Midbrain (tissue), 1 donor: ENCODE measurements around the gene FHAD1.

Experiments
- DNase-seq: peaks from one replicate; lab custom pipeline; 2025; lab: John Stamatoyannopoulos, UW

Gene FHAD1

DNA sequence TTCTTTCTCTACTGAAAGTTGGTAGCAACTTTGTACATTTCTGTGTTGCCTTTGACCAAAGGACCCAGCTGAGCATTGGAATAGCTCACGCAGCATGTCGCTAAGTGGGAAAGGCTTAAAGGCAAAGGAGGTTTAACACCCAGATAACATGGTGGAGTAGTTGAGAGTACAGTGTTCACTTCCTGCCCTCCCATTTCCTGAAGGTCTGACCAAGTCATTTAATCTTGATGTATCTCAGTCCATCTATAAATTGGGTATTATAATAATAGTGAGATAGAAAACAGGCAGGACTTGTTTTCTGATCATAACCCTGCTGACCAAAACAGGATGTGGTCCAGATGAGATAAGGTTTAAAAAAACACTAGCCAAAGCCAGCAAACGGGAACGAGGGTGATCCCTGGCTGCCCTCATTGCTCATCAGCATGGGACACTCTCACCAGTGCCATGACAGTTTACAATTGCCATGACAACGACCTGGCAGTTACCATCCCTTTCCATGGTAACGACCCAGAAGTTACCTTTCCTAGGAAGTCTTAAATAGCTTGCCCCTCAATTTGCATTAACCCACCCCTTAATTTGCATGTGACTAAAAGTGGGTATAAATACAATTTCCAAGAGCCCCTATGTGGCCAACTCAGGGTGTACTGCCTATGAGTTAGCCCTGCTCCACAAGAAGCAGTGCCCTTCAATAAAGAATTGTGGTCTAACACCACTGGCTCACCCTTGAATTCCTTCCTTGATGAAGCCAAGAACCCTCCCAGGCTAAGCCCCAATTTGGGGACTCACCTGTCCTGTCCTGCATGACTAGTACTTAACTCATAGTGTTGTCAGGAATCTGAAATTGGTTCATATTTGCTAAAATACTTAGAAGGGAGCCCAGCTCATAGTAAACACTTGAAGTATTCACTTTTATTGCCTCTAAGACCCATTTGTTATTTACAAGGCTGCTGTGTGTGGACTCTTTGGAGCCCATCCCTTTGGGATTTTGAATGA lies 28.4 kb upstream of the FHAD1 start:
- no peak for DNase-seq

DNA sequence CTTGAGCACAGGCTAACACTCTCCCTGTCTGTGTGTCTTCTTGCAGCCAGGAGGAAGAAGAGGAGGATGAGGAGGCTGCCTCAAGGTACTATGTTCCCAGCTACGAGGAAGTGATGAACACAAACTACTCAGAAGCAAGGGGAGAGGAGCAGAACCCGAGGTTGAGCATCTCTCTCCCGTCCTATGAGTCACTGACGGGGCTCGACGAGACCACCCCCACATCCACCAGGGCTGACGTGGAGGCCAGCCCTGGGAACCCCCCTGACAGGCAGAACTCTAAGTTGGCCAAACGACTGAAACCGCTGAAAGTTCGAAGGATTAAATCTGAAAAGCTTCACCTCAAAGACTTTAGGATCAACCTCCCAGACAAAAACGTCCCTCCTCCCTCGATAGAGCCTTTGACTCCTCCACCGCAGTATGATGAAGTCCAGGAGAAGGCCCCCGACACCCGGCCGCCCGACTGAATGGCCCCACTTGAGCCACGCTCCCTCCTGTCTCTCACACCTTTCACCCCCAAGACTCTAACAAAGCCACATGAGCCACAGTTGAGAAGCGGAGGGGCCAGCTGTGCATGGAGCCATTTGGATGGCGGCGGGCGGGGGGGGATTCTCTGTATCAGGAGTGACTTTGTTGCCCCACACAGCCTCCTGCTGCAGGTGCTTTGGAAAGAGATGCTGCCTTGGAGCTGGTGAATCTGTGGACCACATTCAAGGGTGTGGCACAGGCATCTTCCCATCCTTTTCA lies 27.6 kb upstream of the FHAD1 start:
- no peak for DNase-seq

DNA sequence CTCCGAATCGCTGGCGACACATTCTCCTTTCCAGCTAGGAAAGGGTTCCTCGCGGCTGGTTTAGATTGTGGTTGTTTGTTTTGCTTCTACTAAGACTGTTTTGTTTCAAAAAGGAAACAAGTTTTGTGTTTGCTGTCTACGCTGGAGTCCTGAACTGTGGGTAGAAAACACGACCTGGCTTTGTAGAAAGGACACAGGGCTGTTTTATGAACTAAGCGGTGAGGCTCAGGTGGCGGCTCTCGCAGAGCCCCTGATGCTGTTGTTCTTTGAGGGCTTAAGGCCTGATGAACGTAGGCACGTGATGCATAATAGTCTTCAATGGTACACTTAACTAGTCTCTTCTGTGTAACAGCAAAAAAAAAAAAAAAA lies 27.0 kb upstream of the FHAD1 start:
- no peak for DNase-seq

DNA sequence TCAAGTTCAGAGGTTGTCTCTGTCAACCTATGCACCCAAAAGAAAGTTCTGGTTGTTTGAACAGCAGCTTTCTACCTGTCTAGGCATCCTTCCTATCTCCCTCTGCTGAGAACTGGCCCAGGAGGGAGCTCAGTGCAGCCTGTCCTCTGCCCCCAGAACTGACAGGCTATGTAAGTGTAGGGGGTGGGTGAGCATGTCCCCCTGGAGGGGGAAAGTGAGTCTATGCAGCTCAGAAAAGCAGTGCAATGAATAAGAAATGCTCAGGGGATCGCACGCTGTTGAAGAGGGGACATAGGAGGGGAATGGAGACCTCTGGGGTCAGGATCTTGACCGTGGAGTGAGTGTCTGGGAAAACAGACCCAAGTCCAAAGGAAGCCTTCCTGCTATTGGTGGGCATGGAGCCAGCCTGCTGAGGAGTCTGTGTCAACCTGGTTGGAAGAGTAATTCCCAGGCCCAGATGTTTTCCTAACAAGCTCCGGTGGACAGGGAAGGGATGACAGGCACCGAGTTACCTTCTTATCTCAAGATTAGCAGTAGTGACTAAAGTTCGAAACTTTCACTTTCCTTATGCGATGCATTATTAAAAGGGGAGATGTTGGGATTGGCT lies 26.1 kb upstream of the FHAD1 start:
- no peak for DNase-seq

DNA sequence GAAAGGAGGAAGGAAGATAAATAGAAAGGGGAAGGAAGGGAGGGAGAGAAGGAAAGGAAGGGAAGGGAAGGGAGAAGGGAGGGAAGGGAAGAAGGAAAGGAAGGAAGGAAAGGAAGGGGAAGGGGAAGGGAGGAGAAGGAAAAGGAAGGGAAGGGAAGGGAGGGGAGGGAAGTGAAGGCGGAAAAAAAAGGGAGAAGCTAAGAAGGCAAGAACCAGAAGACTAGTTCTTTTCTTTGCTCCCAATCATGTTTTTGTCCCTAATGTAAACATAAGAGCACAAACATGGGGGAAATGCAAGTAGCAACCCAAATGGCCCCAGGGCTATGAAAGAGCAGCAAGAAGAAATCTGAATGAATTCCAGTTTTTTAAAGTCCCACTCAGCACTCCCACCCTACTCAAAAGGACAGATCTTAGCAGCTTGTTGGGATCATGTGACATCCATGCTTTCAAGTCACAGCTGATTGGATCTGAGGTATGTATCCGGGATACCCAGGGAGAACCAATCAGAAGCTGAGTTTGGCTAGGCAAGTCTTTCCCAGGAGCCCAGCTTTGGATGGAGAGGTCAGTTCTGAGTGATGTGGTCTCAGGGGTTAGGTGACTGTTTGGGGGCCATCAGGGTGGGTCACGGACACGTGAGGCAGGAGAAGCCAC lies 24.2 kb upstream of the FHAD1 start:
- no peak for DNase-seq

DNA sequence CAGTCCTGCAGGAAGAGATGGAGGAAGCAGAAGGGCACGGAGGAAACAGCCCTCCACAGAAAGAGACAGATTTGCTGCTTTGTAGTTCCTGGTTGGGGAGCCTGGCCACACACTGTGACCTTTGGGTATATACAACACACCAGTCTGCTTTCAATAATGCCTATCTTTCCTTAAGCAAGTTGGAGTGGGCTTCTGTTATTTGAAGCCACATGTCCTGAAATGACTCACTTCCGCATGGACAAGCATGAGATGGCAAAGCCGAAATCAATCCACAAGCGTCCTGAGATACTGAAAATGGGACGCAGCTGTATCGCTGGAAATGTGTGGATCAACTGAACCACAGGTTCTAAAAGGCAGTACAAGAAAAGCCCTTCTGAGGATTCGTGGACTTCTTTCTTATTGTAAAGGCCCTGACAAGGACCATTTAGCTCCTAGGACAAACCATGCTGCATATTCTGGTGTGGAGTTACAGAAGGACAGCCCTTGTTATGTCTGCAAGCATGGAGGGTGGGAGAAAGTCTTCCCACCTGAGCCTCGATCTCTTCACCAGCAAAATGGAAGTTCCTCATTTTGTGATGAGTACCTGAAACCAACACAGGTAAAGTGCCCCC lies 22.7 kb upstream of the FHAD1 start:
- DNase-seq, result no peak

DNA sequence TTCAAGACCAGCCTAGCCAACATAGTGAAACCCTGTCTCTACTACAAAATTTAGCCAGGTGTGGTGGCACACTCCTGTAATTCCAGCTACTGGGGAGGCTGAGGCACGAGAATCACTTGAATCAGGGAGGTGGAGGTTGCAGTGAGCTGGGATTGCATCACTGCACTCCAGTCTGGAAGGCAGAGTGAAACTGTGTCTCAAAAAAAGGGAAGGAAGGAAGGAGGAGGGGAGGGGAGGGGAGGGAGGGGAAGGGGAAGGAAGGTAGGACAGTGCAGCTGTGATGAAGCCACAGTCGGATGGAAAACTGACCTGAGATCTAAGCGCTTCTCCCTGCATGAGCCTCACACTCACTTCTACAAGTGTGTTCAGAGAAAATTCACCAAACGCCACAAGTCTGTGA lies 22.0 kb upstream of the FHAD1 start:
- DNase-seq, result no peak

DNA sequence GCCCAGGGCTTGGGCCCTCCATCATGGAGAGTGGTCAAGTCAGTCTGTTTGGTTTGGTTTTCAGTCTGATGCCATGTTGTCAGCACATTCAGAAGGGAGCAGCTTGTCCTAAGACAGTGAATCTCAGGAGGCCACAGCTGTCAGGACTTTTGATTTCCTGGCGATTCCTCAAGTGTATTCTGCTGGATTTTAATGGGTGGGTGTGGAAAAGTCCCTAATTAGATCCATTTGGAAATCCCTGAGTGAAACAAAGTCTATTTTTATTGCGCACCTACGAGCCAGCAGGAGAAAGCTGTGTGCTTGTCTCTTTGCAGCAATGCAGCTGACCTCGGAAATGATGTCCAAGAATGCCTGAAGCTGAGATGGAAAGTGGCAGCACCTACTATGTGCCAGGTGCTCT lies 21.6 kb upstream of the FHAD1 start:
- no peak for DNase-seq

DNA sequence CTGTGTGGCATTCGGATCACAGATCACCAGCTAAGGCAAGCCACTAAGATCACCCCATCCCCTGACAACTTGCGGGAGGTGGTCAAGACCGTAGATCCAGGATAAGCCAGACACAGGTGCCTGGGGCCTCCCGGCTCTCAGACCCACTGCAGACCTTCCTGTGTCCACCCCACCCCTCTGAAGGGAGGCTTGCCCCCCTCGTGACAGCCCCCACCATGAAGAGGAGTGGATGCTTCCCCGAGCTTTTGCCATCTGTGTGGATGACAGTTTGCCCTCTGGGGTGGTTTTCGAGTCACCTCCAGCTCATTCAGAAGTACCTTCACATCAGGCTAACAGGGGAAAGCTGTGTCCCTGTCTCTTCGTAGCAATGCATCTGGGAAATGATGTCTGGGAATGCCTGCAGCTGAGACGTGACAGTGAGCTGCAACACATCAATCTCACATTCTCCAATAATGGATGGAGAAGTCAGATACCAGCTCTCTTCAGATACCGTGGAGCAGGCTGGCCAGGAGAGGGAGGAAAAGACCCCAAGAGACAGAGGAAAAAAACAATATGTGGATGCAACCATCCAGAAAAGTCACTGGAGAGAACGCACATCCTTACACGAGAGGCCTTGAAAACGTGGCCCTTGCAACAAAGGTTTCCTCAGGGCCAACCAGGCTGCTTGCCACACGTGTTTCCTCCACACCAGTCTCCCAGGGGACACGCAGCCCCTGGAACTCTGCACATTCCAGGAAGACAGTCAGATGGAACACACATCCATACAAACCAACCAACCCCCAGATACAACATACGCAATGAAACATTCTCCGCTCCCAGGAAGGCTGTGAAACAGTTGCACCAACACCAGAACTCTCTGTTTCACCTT lies 20.4 kb upstream of the FHAD1 start:
- DNase-seq, result no peak

DNA sequence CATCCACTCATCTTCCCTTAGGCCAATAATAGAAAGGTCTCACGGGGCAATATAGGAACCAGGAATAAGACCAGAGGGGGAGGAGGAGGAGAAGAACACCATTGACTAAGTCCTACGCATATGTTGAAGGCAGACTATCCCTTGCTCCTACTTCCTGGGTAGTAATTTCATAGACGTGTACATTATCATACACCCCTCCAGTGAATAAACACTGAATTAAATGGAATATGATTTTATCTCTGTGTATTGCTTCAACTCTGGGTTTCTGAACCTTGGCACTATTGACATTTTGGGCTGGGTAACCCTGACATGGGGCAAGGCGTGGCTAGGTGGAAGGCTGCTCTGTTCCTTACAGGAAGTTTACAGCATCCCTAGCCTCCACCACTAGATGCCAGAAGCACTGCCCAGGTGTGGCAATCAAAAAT lies 17.3 kb upstream of the FHAD1 start:
- DNase-seq, result no peak

DNA sequence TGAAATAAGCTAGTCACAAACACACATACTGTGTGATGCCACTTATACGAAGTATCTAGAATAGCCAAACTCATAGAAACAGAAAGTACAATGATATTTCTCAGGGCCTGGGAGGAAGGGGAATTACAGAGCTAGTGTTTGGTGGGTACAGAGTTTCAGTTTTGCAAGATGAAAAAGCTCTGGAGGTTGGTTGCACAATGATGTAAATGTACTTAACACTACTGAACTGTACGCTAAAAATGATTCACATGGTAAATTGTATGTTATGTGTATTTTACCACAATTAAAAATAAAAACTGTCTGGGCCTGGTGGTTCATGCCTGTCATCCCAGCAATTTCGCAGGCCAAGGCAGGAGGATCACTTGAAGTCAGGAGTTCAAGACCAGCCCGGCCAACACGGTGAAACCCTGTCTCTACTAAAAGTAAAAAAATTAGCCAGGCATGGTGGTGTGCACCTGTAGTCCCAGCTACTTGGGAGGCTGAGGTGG lies 15.3 kb upstream of the FHAD1 start:
- DNase-seq, result no peak

DNA sequence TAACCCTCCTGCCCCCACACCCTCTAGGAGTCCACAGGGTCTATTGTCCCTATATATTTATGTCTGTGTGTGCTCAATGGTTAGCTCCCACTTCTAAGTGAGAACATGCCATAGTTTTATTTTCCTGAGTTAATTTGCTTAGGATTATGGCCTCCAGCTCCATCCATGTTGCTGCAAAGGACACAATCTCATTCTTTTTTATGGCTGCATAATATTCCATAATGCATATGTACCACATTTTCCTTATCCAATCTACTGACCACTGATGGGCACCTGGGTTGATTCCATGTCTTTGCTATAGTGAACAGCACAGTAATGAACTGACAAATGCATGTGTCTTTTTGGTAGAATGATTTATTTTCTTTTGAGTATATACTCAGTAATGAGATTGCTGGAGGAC lies 13.3 kb upstream of the FHAD1 start:
- DNase-seq, result no peak

DNA sequence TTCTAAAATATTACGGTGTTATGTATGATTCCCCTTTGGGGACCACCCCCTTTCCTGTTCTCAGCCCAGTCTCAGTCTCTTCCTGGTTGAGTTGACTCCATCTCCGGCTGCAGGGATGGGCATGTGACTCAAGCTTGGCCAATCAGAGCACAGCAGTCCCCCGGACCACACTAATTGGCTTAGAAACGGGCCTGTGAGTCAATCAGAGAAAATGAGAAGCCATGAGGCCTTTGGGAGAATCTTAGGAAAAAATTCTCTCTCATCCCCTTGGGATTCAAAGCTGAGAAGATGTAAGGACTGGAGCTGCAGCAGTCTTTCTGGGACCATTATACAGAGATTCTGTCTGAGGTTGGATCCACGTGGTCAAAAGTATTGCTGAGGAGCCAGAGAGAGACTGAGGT lies 10.7 kb upstream of the FHAD1 start:
- no peak for DNase-seq

DNA sequence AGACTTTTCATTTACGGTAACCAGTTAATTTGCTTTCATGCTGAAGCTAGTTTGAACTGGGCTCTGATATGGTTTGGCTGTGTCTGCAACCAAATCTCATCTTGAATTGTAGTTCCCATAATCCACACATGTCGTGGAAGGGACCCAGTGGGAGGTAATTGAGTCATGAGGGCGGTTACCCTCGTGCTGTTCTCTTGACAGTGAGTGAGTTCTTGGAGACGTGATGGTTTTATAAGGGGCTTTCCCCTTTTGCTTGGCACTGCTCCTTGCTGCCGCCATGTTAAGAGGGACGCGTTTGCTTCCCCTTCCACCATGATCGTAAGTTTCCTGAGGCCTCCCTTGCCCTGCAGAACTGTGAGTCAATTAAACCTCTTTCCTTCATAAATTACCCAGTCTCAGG lies 10.3 kb upstream of the FHAD1 start:
- DNase-seq, result no peak

DNA sequence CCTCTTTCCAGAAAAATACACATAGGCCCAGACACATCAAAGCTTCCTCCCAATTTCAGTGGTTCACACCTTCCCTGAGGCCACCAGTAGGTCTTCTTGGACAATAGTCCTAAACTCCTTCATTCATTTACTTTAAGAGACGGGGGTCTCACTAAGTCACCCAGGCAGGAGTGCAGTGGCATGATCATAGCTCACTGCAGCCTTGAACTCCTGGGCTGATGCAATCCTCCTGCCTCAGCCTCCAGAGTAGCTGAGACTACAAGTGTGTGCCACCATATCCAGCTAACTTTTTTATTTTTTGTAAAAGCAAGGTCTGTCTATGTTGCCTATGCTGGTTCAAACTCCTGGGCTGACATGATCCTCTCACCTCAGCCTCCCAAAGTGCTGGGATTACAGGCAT lies 8.2 kb upstream of the FHAD1 start:
- DNase-seq, result no peak

DNA sequence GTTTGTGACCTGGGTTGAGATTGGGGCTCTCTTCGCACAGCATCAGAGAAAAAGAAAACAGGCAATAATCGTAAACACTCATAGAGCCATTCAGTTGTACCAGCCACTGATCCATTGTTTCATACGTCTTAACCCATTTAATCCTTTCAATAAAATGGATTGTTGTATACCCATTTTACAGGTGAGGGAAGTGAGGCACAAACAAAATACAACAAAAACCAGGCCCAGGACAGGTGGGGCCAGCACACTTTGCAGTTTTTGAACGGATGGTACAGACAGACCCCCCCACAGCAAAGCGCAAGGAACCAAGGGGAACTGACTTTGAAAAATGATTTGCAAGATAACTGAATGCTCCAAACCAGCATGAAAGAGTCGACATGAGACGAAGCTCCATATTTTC lies 4.3 kb upstream of the FHAD1 start:
- no peak for DNase-seq

DNA sequence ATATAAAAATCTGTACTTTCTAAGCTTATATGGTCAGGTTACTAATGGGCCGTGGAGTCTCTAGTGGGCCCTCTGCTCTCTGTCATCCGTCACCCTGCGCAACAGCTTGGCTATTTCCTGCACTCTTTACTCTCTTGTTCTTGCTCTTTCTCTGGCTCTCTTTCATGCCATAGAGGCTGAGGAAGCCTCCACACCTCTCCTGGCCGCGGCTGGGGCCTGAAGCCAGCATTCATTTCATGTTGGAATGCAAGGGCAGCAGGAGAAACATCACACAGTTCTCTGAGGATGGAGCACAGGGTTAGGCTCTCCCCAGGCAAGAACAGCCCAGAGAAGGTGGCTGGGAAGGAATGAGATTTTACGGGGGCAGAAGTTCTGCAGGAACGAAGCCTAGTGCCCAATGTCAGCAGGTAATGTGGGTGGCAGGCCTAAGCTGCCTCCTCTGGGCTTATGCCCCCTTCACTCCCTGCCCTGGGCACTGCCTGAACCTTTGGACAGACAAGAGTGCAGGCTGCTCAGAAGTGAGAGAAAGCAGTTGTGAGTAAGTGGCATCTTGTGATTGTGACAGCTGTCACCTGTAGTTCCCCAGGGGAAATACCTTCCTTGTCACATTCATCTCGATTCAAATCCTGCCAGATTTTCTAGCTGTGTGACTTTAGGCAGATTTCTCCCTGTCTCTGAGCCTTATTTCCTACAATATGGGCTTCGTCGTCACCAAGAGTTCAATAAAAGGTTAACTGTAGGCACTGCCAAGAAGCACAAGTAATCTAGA lies 3.6 kb upstream of the FHAD1 start:
- DNase-seq, result no peak

DNA sequence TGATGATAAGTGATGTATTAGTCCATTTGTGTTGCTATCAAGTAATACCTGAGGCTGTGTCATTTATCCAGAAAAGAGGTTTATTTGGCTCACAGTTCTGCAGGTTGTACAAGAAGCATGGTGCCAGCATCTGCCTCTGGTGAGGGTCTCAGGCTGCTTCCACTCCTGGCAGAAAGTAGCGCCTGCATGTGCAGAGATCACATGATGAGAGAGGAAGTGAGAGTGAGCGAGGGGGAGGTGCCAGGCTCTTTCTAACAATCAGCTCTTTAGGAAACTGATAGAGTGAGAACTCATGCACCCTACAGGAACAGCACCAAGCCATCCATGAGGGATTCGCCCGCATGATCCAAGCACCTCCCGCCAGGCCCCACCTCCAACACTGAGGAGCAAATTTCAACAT lies 2.2 kb upstream of the FHAD1 start:
- DNase-seq, result no peak

DNA sequence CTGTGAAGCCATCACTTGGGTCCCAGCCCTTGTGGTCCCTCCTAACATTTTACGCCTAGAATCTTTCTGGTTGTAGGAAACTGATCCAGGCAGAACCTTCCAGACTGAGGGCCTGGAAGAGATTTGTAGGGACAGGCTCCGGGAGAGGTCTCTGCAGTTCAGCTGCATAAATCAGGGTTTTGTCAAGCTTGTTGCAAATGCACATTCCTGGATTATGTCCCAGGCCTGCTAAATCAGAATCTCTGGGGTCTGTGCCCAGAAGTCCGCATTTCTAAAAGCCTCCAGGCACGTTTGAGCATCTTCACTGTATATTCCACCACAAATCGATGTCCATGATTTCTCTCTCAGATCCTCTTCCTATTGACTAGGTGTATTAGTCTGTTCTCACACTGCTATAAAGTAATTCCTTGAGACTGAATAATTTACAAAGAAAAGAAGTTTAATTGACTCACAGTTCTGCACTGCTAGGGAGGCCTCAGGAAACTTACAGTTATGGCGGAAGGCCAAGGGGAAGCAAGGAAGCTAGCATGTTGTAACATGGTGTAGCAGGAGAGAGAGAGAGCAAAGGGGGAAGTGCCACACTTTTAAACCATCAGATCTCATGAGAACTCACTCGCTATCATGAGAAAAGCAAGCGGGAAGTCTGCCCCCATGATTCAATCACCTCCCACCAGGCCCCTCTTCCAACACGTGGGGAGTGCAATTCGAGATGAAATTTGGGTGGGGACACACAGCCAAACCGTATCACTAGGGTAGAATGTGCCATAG lies 1.2 kb upstream of the FHAD1 start:
- no peak for DNase-seq
